Neural cell (in vitro differentiated cells): ENCODE measurements around the gene CABP4. TPM values are rescaled to one million over a fixed set of nuclear protein-coding genes. Genes with fewer than 3 reads are reported as not detected.

Experiments
- H2AFZ ChIP-seq: fragments of 200-600, 300-800 bp; sonication (generic), shearing (Covaris generic); 2 replicates; pipeline ENCODE4 v1.6.0; 2014; ENCODE audit warnings: low read depth, mild to moderate bottlenecking, antibody characterized with exemption, low read length, moderate library complexity
- H3F3A ChIP-seq: fragments of 200-600 bp; shearing (Covaris generic); 2 replicates; pipeline ENCODE4 v1.6.1; 2016; ENCODE audit warnings: mild to moderate bottlenecking, moderate library complexity, mixed read lengths, antibody characterized with exemption, low read length; ENCODE audit not compliant: insufficient read depth, poor library complexity, severe bottlenecking
- H3K27ac ChIP-seq: fragments of 200-600, 300-800 bp; sonication (generic), shearing (Covaris generic); 2 replicates; pipeline ENCODE4 v1.5.1; 2014; ENCODE audit warnings: mild to moderate bottlenecking, low read length, moderate library complexity
- H3K27me3 ChIP-seq: fragments of 300-800, 200-600 bp; sonication (generic), shearing (Covaris generic); 2 replicates; pipeline ENCODE4 v1.6.0; 2014; ENCODE audit warnings: mild to moderate bottlenecking, low read depth, low read length, moderate library complexity; ENCODE audit not compliant: insufficient read depth
- H3K36me3 ChIP-seq: fragments of 300-800, 200-600 bp; sonication (generic), shearing (Covaris generic); 2 replicates; pipeline ENCODE4 v1.5.1; 2014; ENCODE audit warnings: mild to moderate bottlenecking, antibody characterized with exemption, low read length, moderate library complexity; ENCODE audit not compliant: insufficient read depth
- H3K4me2 ChIP-seq: fragments of 300-800, 200-600 bp; sonication (generic), shearing (Covaris generic); 2 replicates; pipeline ENCODE4 v1.6.0; 2014; ENCODE audit warnings: mild to moderate bottlenecking, low read length
- H3K4me3 ChIP-seq: fragments of 300-800, 200-600 bp; sonication (generic), shearing (Covaris generic); 2 replicates; pipeline ENCODE4 v1.5.1; 2014; ENCODE audit warnings: mild to moderate bottlenecking, low read length, moderate library complexity
- H3K79me2 ChIP-seq: fragments of 200-600 bp; shearing (Covaris generic); replicated peaks from 2 replicates; pipeline ENCODE4 v1.6.0; 2014; ENCODE audit warnings: mild to moderate bottlenecking, low read length, moderate library complexity; ENCODE audit not compliant: insufficient read depth
- H3K9ac ChIP-seq: fragments of 300-800, 200-600 bp; sonication (generic), shearing (Covaris generic); 2 replicates; pipeline ENCODE4 v1.6.1; 2016; ENCODE audit warnings: mild to moderate bottlenecking, low read length, mixed read lengths
- H3K9me2 ChIP-seq: fragments of 200-600 bp; shearing (Covaris generic); 2 replicates; pipeline ENCODE4 v1.6.1; 2016; ENCODE audit warnings: mild to moderate bottlenecking, low read length, mixed read lengths; ENCODE audit not compliant: insufficient read depth
- H3K9me3 ChIP-seq: fragments of 200-600, 300-800 bp; sonication (generic), shearing (Covaris generic); 2 replicates; pipeline ENCODE4 v1.6.1; 2016; ENCODE audit warnings: mild to moderate bottlenecking, mixed run types, low read length, moderate library complexity, mixed read lengths
- H4K20me1 ChIP-seq: fragments of 200-600 bp; shearing (Covaris generic); 2 replicates; pipeline ENCODE4 v1.6.1; 2016; ENCODE audit warnings: mild to moderate bottlenecking, mixed run types; ENCODE audit not compliant: insufficient read depth
- CTCF ChIP-seq: fragments of 450-650 bp; IDR thresholded peaks from 2 replicates; pipeline ENCODE4 v1.5.1; 2014; ENCODE audit warnings: antibody characterized with exemption, mild to moderate bottlenecking, moderate library complexity; ENCODE audit not compliant: poor library complexity, severe bottlenecking
- EP300 ChIP-seq: fragments of 450-650 bp; conservative IDR thresholded peaks from 2 replicates; pipeline ENCODE4 v1.6.1; 2014; ENCODE audit warnings: antibody characterized with exemption, mild to moderate bottlenecking, moderate library complexity; ENCODE audit not compliant: poor library complexity, severe bottlenecking
- EZH2 ChIP-seq: fragments of 200-600, 300-800 bp; shearing (Covaris generic), sonication (generic); IDR thresholded peaks from 2 replicates; pipeline ENCODE4 v1.6.1; 2014; ENCODE audit warnings: antibody characterized with exemption, low read length, borderline replicate concordance, mild to moderate bottlenecking; ENCODE audit not compliant: insufficient read depth, poor library complexity, severe bottlenecking
- MXI1 ChIP-seq: fragments of 450-650 bp; conservative IDR thresholded peaks from 2 replicates; pipeline ENCODE4 v1.6.1; 2014; ENCODE audit warnings: antibody characterized with exemption, mild to moderate bottlenecking; ENCODE audit not compliant: poor library complexity, severe bottlenecking
- POLR2AphosphoS5 ChIP-seq: IDR thresholded peaks from 2 replicates; pipeline ENCODE4 v1.6.1; 2012
- RAD21 ChIP-seq: fragments of 450-650 bp; conservative IDR thresholded peaks from 2 replicates; pipeline ENCODE4 v1.6.1; 2014; ENCODE audit warnings: antibody characterized with exemption, mild to moderate bottlenecking, moderate library complexity
- REST ChIP-seq: IDR thresholded peaks from 2 replicates; pipeline ENCODE4 v1.6.1; 2012; ENCODE audit warnings: borderline replicate concordance
- SMC3 ChIP-seq: fragments of 450-650 bp; conservative IDR thresholded peaks from 2 replicates; pipeline ENCODE4 v1.6.1; 2014; ENCODE audit warnings: antibody characterized with exemption, mild to moderate bottlenecking, moderate library complexity; ENCODE audit not compliant: poor library complexity
- TAF1 ChIP-seq: IDR thresholded peaks from 2 replicates; pipeline ENCODE4 v1.6.1; 2012; ENCODE audit warnings: low read depth
- polyA plus RNA-seq: library from polyadenylated mRNA; depleted of rRNA; stranded (reverse); fragments of >200 nt; gene quantifications from 2 replicates; pipeline ENCODE4 v1.2.3, GENCODE V29; 2014

CABP4 gene
- polyA plus RNA-seq, 1 donor from 2014 or later = not detected

DNA sequence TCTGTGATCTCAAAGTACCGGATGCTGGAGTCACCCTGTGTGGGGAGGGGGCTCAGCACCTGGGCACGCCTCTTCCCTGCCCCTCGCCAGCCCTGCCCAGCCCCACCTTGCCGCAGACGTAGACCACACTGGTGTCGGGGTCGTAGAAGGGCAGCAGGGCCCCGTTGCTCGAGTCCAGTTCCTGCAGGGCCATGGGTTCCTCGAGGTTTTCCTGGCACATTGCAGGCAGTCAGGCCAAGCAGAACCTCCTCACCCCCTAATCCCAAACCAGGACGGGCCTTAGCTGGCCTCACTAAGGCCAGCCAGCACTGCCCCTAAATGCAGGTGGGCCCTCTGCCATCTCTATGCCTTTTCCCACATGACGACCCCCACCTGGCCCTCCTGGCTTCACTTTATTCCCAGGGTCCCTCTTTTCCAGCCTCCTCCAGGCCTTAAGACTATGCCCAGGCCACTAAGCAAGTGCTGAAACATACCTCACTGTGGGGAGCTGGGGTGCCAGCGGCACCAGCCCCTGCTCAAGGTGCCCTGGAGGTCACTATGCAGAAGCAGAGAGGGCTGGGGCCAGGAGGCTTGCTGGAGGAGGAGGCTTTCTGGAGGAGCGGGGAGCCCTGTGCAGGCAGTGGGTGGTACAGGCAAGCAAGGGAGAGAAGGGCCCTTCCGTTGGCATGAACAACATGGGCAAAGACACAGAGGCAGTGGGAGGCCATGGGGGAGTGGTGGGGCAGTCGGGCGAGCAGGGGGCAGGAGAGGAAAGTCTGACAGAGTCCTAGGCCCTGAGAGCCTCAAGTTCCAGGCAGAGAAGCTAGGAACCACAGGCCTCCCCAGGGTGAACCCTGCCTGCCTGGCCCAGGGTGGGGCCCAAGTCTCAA is 14.7 kb upstream of the CABP4 start:
- H3K9ac ChIP-seq = no peak overlapping the region
- no peaks in the 10 kb centered on the region for H4K20me1 ChIP-seq
- H2AFZ ChIP-seq = no peak overlapping the region
- TF ChIP-seq TAF1 (no peak), MXI1 (no peak), REST (no peak), POLR2AphosphoS5 (no peak), EP300 (no peak), RAD21 (no peak), EZH2 (no peak), CTCF (no peak), SMC3 (no peak)
- no peak overlapping the region for H3K4me3 ChIP-seq
- no peaks in the 10 kb centered on the region for H3K36me3 ChIP-seq
- H3K9me2 ChIP-seq = no peaks in the 10 kb centered on the region
- H3K79me2 ChIP-seq = no peaks in the 10 kb centered on the region
- no peaks in the 10 kb centered on the region for H3K9me3 ChIP-seq
- H3K27ac ChIP-seq = no peak overlapping the region
- H3K27me3 ChIP-seq = no peaks in the 10 kb centered on the region
- H3F3A ChIP-seq = no peaks in the 10 kb centered on the region
- H3K4me2 ChIP-seq = no peak overlapping the region

- Histone ChIP-seq H3K36me3 (no peaks in the 10 kb centered on the region), H3K4me3 (no peak overlapping the region), H3K27me3 (no peaks in the 10 kb centered on the region), H3K4me2 (no peak overlapping the region), H3K9me2 (no peaks in the 10 kb centered on the region), H3K9ac (no peak overlapping the region), H2AFZ (no peak overlapping the region), H3K9me3 (no peaks in the 10 kb centered on the region), H4K20me1 (no peaks in the 10 kb centered on the region), H3K79me2 (no peaks in the 10 kb centered on the region), H3F3A (no peaks in the 10 kb centered on the region), H3K27ac (no peak overlapping the region)
- TF ChIP-seq CTCF = no peak
- TF ChIP-seq EP300 = no peak
- TF ChIP-seq POLR2AphosphoS5 = no peak
- TF ChIP-seq MXI1 = no peak
- TF ChIP-seq RAD21 = no peak
- no peak for TF ChIP-seq REST
- TF ChIP-seq EZH2 = no peak
- no peak for TF ChIP-seq TAF1
- TF ChIP-seq SMC3 = no peak
Measured at GRCh38 chr11:67441098-67441563, 14.0 kb upstream of the CABP4 start.
